ENCODE measurements around the gene MT1H. TPM values are rescaled to one million over a fixed set of nuclear protein-coding genes. Genes with fewer than 3 reads are reported as not detected.

Gene MT1H
- total RNA-seq, 1 experiment from 2014 or later = not detected

DNA sequence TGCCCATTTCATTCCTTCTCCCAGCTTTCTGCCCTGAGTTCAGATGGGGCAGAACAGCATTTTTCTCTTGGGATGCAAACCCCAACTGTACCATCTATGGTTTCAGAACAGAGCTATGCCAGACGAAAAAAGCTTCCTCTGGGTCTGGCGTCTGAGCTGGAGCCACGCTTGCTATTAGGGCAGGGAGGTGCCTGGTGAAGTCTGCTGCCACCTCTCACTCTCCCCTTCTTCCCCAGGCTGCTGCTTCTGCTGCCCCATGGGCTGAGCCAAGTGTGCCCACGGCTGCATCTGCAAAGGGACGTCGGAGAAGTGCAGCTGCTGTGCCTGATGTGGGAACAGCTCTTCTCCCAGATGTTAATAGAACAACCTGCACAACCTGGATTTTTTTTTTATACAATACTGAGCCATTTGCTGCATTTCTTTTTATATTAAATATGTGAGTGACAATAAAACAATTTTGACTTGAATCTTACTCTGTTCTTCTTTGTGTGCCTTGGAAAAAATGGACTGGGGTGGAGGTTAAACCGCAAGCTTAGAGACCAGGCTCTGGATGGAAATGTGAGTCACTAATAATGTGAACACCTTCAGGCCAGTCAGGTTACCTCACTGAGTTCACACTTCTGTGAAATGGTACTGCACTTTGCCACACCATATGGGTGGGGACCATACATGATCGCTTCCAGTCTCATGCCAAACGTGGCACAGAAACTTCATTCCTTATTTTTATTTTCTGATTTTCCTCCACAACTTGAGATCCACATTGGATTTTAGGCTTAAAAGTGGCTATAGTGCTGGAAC is 32.8 kb upstream of the MT1H start:
- DNase-seq (ENCODE audit: low read depth, low spot score) (no peak), ATAC-seq (0 out of 2 replicates have a peak, but pooled peaks have one; percentile 52)
- TF ChIP-seq ZNF274 (IDR thresholded peaks at IDR 0.05; ENCODE audit: low read depth, low read length) (no peak), EZH2 (IDR thresholded peaks at IDR 0.05) (no peak), ZFX (IDR thresholded peaks at IDR 0.05) (no peak), POLR2A (IDR thresholded peaks at IDR 0.05; ENCODE audit: borderline replicate concordance, extremely low read depth, insufficient read depth, insufficient read length) (no peak), YY1 (IDR thresholded peaks at IDR 0.05; ENCODE audit: extremely low read depth, insufficient replicate concordance, low read depth, low read length) (no peak)
- TF ChIP-seq, protein P1, sequence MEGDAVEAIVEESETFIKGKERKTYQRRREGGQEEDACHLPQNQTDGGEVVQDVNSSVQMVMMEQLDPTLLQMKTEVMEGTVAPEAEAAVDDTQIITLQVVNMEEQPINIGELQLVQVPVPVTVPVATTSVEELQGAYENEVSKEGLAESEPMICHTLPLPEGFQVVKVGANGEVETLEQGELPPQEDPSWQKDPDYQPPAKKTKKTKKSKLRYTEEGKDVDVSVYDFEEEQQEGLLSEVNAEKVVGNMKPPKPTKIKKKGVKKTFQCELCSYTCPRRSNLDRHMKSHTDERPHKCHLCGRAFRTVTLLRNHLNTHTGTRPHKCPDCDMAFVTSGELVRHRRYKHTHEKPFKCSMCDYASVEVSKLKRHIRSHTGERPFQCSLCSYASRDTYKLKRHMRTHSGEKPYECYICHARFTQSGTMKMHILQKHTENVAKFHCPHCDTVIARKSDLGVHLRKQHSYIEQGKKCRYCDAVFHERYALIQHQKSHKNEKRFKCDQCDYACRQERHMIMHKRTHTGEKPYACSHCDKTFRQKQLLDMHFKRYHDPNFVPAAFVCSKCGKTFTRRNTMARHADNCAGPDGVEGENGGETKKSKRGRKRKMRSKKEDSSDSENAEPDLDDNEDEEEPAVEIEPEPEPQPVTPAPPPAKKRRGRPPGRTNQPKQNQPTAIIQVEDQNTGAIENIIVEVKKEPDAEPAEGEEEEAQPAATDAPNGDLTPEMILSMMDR (IDR thresholded peaks at IDR 0.05 in 2 of 3, conservative IDR thresholded peaks at IDR 0.05 in 1 of 3; ENCODE audit: borderline replicate concordance in 1 of 3, insufficient read depth in 1 of 3, low read depth in 2 of 3, low read length in 2 of 3) = no peak
- Histone ChIP-seq H3K9ac (ENCODE audit: low read length) (no peak overlapping the region), H3K79me2 (ENCODE audit: insufficient read depth, low read length) (no peaks in the 10 kb centered on the region), H3K9me2 (ENCODE audit: insufficient read depth) (no peaks in the 10 kb centered on the region), H3K27me3 (ENCODE audit: insufficient read depth, low read length) (no peaks in the 10 kb centered on the region), H2AFZ (ENCODE audit: low read depth, low read length, poor library complexity, severe bottlenecking) (no peak overlapping the region), H3K9me3 (ENCODE audit: control insufficient read depth in 1 of 2, insufficient read depth in 1 of 2, low read depth in 1 of 2, low read length in 2 of 2) (no peaks in the 10 kb centered on the region), H3K4me3 (replicated peaks in 1 of 2; ENCODE audit: low read depth in 1 of 2, low read length in 2 of 2) (no peak overlapping the region), H3K36me3 (ENCODE audit: control insufficient read depth in 1 of 2, insufficient read depth in 2 of 2, low read length in 2 of 2) (no peaks in the 10 kb centered on the region), H3K4me2 (ENCODE audit: low read length) (no peak overlapping the region), H3K27ac (ENCODE audit: low read depth, low read length) (no peak overlapping the region), H4K20me1 (ENCODE audit: insufficient read depth) (no peaks in the 10 kb centered on the region), H3K4me1 (ENCODE audit: control insufficient read depth in 1 of 2, insufficient read depth in 2 of 2, low read length in 2 of 2) (peaks cover 0 to 3% of the 10 kb centered on the region in 2 experiments; a peak in 1 of 4 replicates)
- ChIA-PET CTCF (no interaction called here), POLR2A (interaction anchor here (1.5 to 1.9 kb wide), 2 partner anchors 10 to 11 kb away, joined by 4 to 8 read pairs; partner anchors contain the start of gene MT1E), RAD21 (ENCODE audit: low non-redundant PET in 1 of 2, low total read pairs in 2 of 2, uncharacterized antibody in 2 of 2, unreplicated experiment in 2 of 2) (no interaction called here)
- no TSS peak for BruUV-seq (replicated peaks)
- intact Hi-C loops (cut with micrococcal nuclease) = no loop called here

Measured in HCT116 (cell line).